Mesenchymal stem cell (in vitro differentiated cells and primary cell): ENCODE data around the gene CEP72.

Experiments used
- DNase-seq: peaks from one replicate; pipeline ENCODE4 v3.0.0-alpha.2; 2013
- H2AFZ ChIP-seq: one replicate; pipeline ENCODE4 v1.6.1; 2013; ENCODE audit warnings: low read depth, mild to moderate bottlenecking, control low read depth, inconsistent platforms, low read length, moderate library complexity
- H2AK5ac ChIP-seq: 2 replicates; pipeline ENCODE4 v1.6.1; 2013; ENCODE audit warnings: low read length, moderate library complexity, mild to moderate bottlenecking, inconsistent platforms; ENCODE audit not compliant: severe bottlenecking
- H2BK120ac ChIP-seq: one replicate; pipeline ENCODE4 v1.6.1; 2013; ENCODE audit warnings: low read depth, mild to moderate bottlenecking, inconsistent platforms, low read length, moderate library complexity
- H2BK12ac ChIP-seq, 2 experiments: one replicate each; pipeline ENCODE4 v1.6.1; 2013; ENCODE audit warnings: inconsistent platforms in 2 of 2, low read length in 2 of 2, mild to moderate bottlenecking in 2 of 2, moderate library complexity in 2 of 2, control low read depth in 1 of 2
- H2BK15ac ChIP-seq: one replicate; pipeline ENCODE4 v1.6.1; 2013; ENCODE audit warnings: mild to moderate bottlenecking, low read depth, inconsistent platforms; ENCODE audit not compliant: poor library complexity, severe bottlenecking
- H2BK5ac ChIP-seq: 2 replicates; pipeline ENCODE4 v1.6.1; 2013; ENCODE audit warnings: low read depth, mild to moderate bottlenecking, low read length, control low read depth, inconsistent platforms; ENCODE audit not compliant: poor library complexity, severe bottlenecking
- H3K14ac ChIP-seq, 2 experiments: one replicate each; pipeline ENCODE4 v1.6.1; 2013; ENCODE audit warnings: inconsistent platforms in 2 of 2, low read length in 2 of 2, control low read depth in 1 of 2, mild to moderate bottlenecking in 1 of 2, moderate library complexity in 1 of 2
- H3K18ac ChIP-seq, 2 experiments: one replicate each; pipeline ENCODE4 v1.6.1; 2013; ENCODE audit warnings: inconsistent platforms in 2 of 2, low read length in 2 of 2, control low read depth in 1 of 2, low read depth in 1 of 2, mild to moderate bottlenecking in 1 of 2
- H3K23ac ChIP-seq, 2 experiments: one replicate each; pipeline ENCODE4 v1.6.1; 2013; ENCODE audit warnings: inconsistent platforms in 2 of 2, low read length in 2 of 2, mild to moderate bottlenecking in 2 of 2, moderate library complexity in 2 of 2, control low read depth in 1 of 2
- H3K27ac ChIP-seq: 2 replicates; pipeline ENCODE4 v1.5.1; 2013; ENCODE audit warnings: mild to moderate bottlenecking, moderate library complexity, low read length, control low read depth, inconsistent platforms; ENCODE audit not compliant: poor library complexity, severe bottlenecking
- H3K27me3 ChIP-seq, 2 experiments: 2 replicates each; pipeline versions ENCODE4 v1.6.1 to v1.7.0; 2013; ENCODE audit warnings: low read length in 2 of 2, mild to moderate bottlenecking in 2 of 2, moderate library complexity in 2 of 2, control low read depth in 1 of 2, inconsistent platforms in 1 of 2; ENCODE audit not compliant: control insufficient read depth in 1 of 2, insufficient read depth in 1 of 2
- H3K36me3 ChIP-seq, 2 experiments: 2 replicates each; pipeline versions ENCODE4 v1.6.1 to v1.7.0; 2013; ENCODE audit warnings: low read length in 2 of 2, control low read depth in 1 of 2, inconsistent platforms in 1 of 2, low read depth in 1 of 2, mild to moderate bottlenecking in 1 of 2; ENCODE audit not compliant: insufficient read depth in 2 of 2, control insufficient read depth in 1 of 2
- H3K4ac ChIP-seq, 2 experiments: one replicate each; pipeline ENCODE4 v1.6.1; 2013; ENCODE audit warnings: inconsistent platforms in 2 of 2, low read length in 2 of 2, mild to moderate bottlenecking in 2 of 2, moderate library complexity in 2 of 2, control low read depth in 1 of 2, low read depth in 1 of 2
- H3K4me1 ChIP-seq: 2 replicates; pipeline ENCODE4 v1.6.1; 2013; ENCODE audit warnings: low read depth, low read length, control low read depth; ENCODE audit not compliant: control insufficient read depth, insufficient read depth
- H3K4me2 ChIP-seq: 2 replicates; pipeline ENCODE4 v1.6.1; 2013; ENCODE audit warnings: low read length, mild to moderate bottlenecking, inconsistent platforms; ENCODE audit not compliant: poor library complexity, severe bottlenecking
- H3K4me3 ChIP-seq, 2 experiments: 2 replicates each; pipeline versions ENCODE4 v1.5.1 to v1.7.0; 2013; ENCODE audit warnings: low read length in 2 of 2, mild to moderate bottlenecking in 2 of 2, control low read depth in 1 of 2, low read depth in 1 of 2; ENCODE audit not compliant: insufficient read depth in 1 of 2
- H3K79me1 ChIP-seq: replicated peaks from 2 replicates; pipeline ENCODE4 v1.6.1; 2013; ENCODE audit warnings: mild to moderate bottlenecking, control low read depth, low read length, inconsistent platforms; ENCODE audit not compliant: poor library complexity, severe bottlenecking
- H3K9ac ChIP-seq: 2 replicates; pipeline ENCODE4 v1.7.0; 2013; ENCODE audit warnings: mild to moderate bottlenecking, low read length, moderate library complexity
- H3K9me3 ChIP-seq: 2 replicates; pipeline ENCODE4 v1.7.0; 2013; ENCODE audit warnings: mild to moderate bottlenecking, low read length; ENCODE audit not compliant: control insufficient read depth
- H4K8ac ChIP-seq: one replicate; pipeline ENCODE4 v1.6.1; 2013; ENCODE audit warnings: inconsistent platforms, mild to moderate bottlenecking, low read length, moderate library complexity
- H4K91ac ChIP-seq: one replicate; pipeline ENCODE4 v1.6.1; 2013; ENCODE audit warnings: mild to moderate bottlenecking, low read length, inconsistent platforms
- WGBS: methylation state at CpG from one replicate; pipeline ENCODE4 v1.1.7; 2013; ENCODE audit warnings: mixed read lengths; 5-methylcytosine and 5-hydroxymethylcytosine counted together

CEP72 gene

DNA sequence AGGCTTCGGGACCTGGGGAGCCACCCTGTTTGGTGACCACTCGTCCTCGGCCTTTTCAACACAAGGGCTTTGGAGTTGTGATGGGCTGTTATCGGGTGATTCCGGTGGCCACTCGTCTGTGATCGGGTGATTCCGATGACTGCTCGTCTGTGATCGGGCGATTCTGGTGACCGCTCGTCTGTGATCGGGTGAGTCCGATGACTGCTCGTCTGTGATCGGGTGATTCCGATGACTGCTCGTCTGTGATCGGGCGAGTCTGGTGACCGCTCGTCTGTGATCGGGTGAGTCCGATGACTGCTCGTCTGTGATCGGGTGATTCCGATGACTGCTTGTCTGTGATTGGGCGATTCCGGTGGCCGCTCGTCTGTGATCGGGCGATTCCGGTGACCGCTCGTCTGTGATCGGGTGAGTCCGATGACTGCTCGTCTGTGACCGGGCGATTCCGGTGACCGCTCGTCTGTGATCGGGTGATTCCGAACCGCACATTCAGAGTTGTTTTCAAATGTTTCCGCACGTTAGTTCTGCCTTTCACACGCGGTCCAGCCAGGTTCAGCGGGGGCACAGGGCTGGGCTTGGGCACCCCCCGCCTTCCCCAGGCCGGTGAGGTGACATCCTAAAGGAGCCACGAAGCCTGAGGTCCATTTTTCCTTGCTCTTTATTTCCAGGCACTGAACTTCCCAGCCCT lies 50.8 kb downstream of the CEP72 start:
- H3K9me3 ChIP-seq, result no peaks in the 10 kb centered on the region
- H2AFZ ChIP-seq, result no peak overlapping the region
- H3K4me3 ChIP-seq, result no peak overlapping the region
- no peak overlapping the region for H3K18ac ChIP-seq
- no peak overlapping the region for H3K27ac ChIP-seq
- peaks cover 9 to 78% of the 10 kb centered on the region in 2 experiments for H3K36me3 ChIP-seq
- H3K4me1 ChIP-seq, result peaks cover 16% of the 10 kb centered on the region
- H3K27me3 ChIP-seq, result no peaks in the 10 kb centered on the region
- no peak overlapping the region for H2BK12ac ChIP-seq
- peaks cover 12% of the 10 kb centered on the region for H3K79me1 ChIP-seq
- no peak overlapping the region for H3K4ac ChIP-seq
- DNase-seq, result no peak
- H2BK5ac ChIP-seq, result no peak overlapping the region
- H3K14ac ChIP-seq, result no peak overlapping the region
- H2AK5ac ChIP-seq, result no peak overlapping the region
- no peak overlapping the region for H2BK15ac ChIP-seq
- H4K8ac ChIP-seq, result no peak overlapping the region
- 97% methylated on average over 56 of the region's 56 CpGs for WGBS
- H3K4me2 ChIP-seq, result no peak overlapping the region
- H3K9ac ChIP-seq, result no peak overlapping the region
- H2BK120ac ChIP-seq, result no peak overlapping the region
- no peak overlapping the region for H4K91ac ChIP-seq
- H3K23ac ChIP-seq, result no peak overlapping the region

DNA sequence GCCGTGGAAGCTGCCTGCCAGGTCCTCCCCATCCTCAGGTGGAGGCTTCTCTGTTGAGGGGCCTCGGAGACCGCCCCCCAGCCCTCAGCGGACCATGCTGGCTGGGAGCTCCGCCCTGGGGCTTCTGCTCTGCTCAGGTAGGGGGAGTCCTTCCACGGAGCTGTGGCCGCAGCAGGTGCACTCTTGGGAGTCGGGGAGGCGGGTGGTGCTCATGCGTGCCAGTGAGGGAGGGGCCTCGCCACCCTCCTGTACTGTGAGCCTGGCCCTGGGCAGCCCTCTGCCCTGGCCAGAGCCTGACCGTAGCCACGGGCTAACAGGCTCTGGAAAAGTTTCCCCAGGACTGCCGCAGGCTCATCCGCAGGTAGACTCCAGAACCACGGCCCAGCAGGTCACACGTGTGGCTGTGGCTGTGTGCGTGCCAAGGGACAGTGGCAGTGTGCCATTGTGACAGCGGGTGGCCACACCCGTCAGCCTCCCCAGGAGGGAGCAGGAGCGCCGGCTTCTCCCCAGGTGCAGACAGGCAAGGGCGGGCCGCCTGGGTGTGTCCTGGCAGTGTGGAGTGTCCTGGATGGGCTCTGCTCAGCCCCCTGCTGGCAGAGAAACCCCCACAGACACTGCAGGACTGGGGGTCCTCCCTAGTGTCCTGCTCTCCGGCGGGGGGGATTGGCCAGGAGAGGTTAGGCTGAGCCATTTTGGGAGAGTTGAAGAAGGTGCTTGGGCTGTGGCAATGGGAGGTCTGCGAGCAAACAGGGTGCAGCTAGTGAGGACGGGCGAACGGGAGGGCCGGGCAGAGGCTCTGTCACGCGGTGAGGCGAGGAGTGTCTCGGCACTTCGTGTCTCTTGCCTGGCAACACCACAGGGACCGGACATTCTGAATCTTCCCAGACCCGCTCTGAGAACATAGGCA lies 51.5 kb downstream of the CEP72 start:
- Histone ChIP-seq H3K27me3 (no peaks in the 10 kb centered on the region), H2AK5ac (no peak overlapping the region), H3K9me3 (no peaks in the 10 kb centered on the region), H2BK15ac (no peak overlapping the region), H3K4me2 (no peak overlapping the region), H2BK5ac (no peak overlapping the region), H3K4ac (no peak overlapping the region), H2BK12ac (no peak overlapping the region), H3K18ac (no peak overlapping the region), H3K79me1 (peaks cover 12% of the 10 kb centered on the region), H3K9ac (no peak overlapping the region), H3K36me3 (peaks cover 9 to 82% of the 10 kb centered on the region in 2 experiments), H3K14ac (no peak overlapping the region), H2AFZ (no peak overlapping the region), H2BK120ac (no peak overlapping the region), H3K4me3 (no peak overlapping the region), H3K23ac (no peak overlapping the region), H4K91ac (no peak overlapping the region), H4K8ac (no peak overlapping the region), H3K4me1 (peaks cover 15% of the 10 kb centered on the region), H3K27ac (no peak overlapping the region)
- no peak for DNase-seq
- WGBS, result 96% methylated on average over 38 of the region's 38 CpGs

DNA sequence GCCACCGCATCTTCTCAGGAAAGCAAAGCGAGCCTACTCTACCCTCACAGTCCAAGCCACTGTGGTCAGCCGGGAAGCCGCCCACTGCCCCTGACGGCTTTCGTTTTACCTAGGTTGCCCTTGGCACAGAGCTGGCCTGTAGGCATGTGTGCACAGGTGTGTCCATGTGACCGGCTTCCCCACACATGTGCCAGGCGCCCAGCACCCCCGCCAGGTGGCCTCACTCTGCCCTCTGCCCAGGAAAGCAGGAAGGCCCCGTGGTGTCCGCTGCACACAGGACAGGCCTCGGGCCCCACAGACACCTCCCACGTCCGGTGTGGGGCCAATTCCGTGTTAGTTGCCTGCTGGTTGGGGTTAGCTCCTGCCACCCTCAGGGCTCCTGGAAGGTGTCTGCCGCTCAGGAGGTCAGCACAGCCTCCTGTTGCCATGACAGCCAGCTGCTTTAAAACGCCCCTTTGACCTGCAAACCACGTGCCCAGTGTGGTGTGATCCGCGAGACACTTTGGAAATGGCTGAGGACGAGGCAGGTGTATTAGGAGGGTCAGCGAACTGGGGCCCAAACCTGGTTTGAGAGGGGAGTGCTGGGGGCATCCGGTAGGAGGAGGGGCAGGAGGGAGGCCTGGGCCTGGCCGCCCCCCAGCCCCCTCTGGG lies 52.3 kb downstream of the CEP72 start:
- Histone ChIP-seq H3K79me1 (peaks cover 9% of the 10 kb centered on the region), H3K23ac (no peak overlapping the region), H3K4ac (no peak overlapping the region), H2AFZ (no peak overlapping the region), H3K14ac (no peak overlapping the region), H2BK5ac (no peak overlapping the region), H2BK12ac (no peak overlapping the region), H3K27ac (no peak overlapping the region), H3K4me1 (peaks cover 22% of the 10 kb centered on the region), H4K91ac (no peak overlapping the region), H3K4me3 (no peak overlapping the region), H4K8ac (no peak overlapping the region), H3K27me3 (no peaks in the 10 kb centered on the region), H3K36me3 (peaks cover 9 to 82% of the 10 kb centered on the region in 2 experiments), H3K9ac (no peak overlapping the region), H3K9me3 (no peaks in the 10 kb centered on the region), H2BK15ac (no peak overlapping the region), H2BK120ac (no peak overlapping the region), H3K4me2 (no peak overlapping the region), H3K18ac (no peak overlapping the region), H2AK5ac (no peak overlapping the region)
- WGBS, result 94% methylated on average over 24 of the region's 24 CpGs
- DNase-seq, result no peak

DNA sequence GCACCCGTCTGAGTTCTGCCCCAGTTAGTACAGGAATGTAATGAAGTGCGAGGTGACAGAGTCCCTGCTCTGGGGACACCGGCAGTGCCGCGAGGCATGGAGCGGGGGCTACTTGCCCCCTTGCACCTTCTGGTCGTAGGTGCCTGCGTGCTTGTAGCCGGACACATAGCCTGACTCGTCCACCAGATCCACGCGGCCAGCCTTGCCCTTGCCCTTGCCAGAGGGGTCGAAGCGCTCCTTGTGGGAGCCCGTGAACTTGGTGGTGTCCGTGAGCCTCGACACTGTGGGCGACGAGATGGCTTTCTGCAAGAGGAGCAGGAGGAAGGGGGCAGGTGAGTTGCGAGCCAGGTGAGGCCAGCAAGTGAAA lies 52.8 kb downstream of the CEP72 start:
- no peak overlapping the region for H2BK120ac ChIP-seq
- H2AFZ ChIP-seq, result no peak overlapping the region
- H3K27ac ChIP-seq, result no peak overlapping the region
- no peaks in the 10 kb centered on the region for H3K9me3 ChIP-seq
- H2BK15ac ChIP-seq, result no peak overlapping the region
- H2AK5ac ChIP-seq, result no peak overlapping the region
- H3K4me1 ChIP-seq, result peaks cover 26% of the 10 kb centered on the region
- no peak overlapping the region for H3K18ac ChIP-seq
- no peaks in the 10 kb centered on the region for H3K27me3 ChIP-seq
- no peak overlapping the region for H3K14ac ChIP-seq
- no peak overlapping the region for H2BK12ac ChIP-seq
- H3K36me3 ChIP-seq, result peaks cover 5 to 77% of the 10 kb centered on the region in 2 experiments
- H4K91ac ChIP-seq, result no peak overlapping the region
- no peak overlapping the region for H3K4me3 ChIP-seq
- peaks cover 6% of the 10 kb centered on the region for H3K79me1 ChIP-seq
- H4K8ac ChIP-seq, result no peak overlapping the region
- no peak overlapping the region for H3K9ac ChIP-seq
- no peak for DNase-seq
- H3K4me2 ChIP-seq, result no peak overlapping the region
- H3K23ac ChIP-seq, result no peak overlapping the region
- 97% methylated on average over 20 of the region's 20 CpGs for WGBS
- H2BK5ac ChIP-seq, result no peak overlapping the region
- no peak overlapping the region for H3K4ac ChIP-seq
